ENCODE measurements around the gene ASAP3. TPM values are rescaled to one million over a fixed set of nuclear protein-coding genes. Genes with fewer than 3 reads are reported as not detected.

Gene ASAP3
- total and polyA plus RNA-seq, 12 donors: 22.4 to 122 (median 77.3) TPM

GRCh38 chr1:23528250-23528978, 44.4 kb upstream of the ASAP3 start:
- H3K4me3 ChIP-seq: no peak overlapping the region
- 5 to 17% (median 13%) methylated on average over 3 to 9 of the region's 9 CpGs for WGBS, 4 donors
- intact Hi-C loops (cut with DNase I): loop anchor here in 1 of 2 donors (5.0 kb wide), 1 partner anchor 36 kb away; no protein-coding TSS in a partner anchor
- no peaks in the 10 kb centered on the region for H3K36me3 ChIP-seq (replicated peaks in 1 of 2)
- H3K4me1 ChIP-seq (replicated peaks in 1 of 2): peaks cover 23 to 45% of the 10 kb centered on the region in 2 donors
- peak in 1 of 2 donors; percentile 11 for TF ChIP-seq POLR2A (IDR thresholded peaks at IDR 0.05)
- peak in 1 of 6 experiments; percentile 22 for TF ChIP-seq CTCF (IDR thresholded peaks at IDR 0.05)
- no peaks in the 10 kb centered on the region for H3K27me3 ChIP-seq
- DNase-seq: peak; percentile 91 to 96 (median 95)
- H3K27ac ChIP-seq: peak overlapping the region in 4 of 5 donors; percentile 3 to 63 (median 41)
- H3K9me3 ChIP-seq (replicated peaks in 1 of 3): no peaks in the 10 kb centered on the region

- Histone ChIP-seq H3K27ac (peak overlapping the region in 2 of 5 donors; percentile 1 to 40), H3K4me3 (no peak overlapping the region), H3K9me3 (replicated peaks in 1 of 3) (no peaks in the 10 kb centered on the region), H3K4me1 (replicated peaks in 1 of 2) (peaks cover 23 to 40% of the 10 kb centered on the region in 2 donors), H3K27me3 (no peaks in the 10 kb centered on the region), H3K36me3 (replicated peaks in 1 of 2) (no peaks in the 10 kb centered on the region)
- no peak for DNase-seq
- intact Hi-C loops (cut with DNase I): loop anchor here in 1 of 2 donors (5.0 kb wide), 1 partner anchor 36 kb away; no protein-coding TSS in a partner anchor
- no peak for TF ChIP-seq POLR2A (IDR thresholded peaks at IDR 0.05)
- TF ChIP-seq CTCF (IDR thresholded peaks at IDR 0.05): no peak
- WGBS, 4 donors: 48 to 58% (median 53%) methylated on average over 5 to 6 of the region's 6 CpGs
These were observed 43.9 kb upstream of the ASAP3 start for GRCh38 chr1:23527900-23528249.

GRCh38 chr1:23527366-23527765, 43.4 kb upstream of the ASAP3 start:
- Histone ChIP-seq H3K4me3 (no peak overlapping the region), H3K4me1 (replicated peaks in 1 of 2) (peaks cover 23 to 35% of the 10 kb centered on the region in 2 donors), H3K36me3 (replicated peaks in 1 of 2) (no peaks in the 10 kb centered on the region), H3K27me3 (no peaks in the 10 kb centered on the region), H3K9me3 (replicated peaks in 1 of 3) (no peaks in the 10 kb centered on the region), H3K27ac (no peak overlapping the region)
- no peak for DNase-seq
- TF ChIP-seq CTCF (IDR thresholded peaks at IDR 0.05): no peak
- TF ChIP-seq POLR2A (IDR thresholded peaks at IDR 0.05): no peak
- intact Hi-C loops (cut with DNase I): loop anchor here in 1 of 2 donors (5.0 kb wide), 1 partner anchor 35 kb away; no protein-coding TSS in a partner anchor
- WGBS, 4 donors: 73 to 94% (median 88%) methylated on average over 4 to 7 of the region's 7 CpGs

- H3K4me3 ChIP-seq: no peak overlapping the region
- intact Hi-C loops (cut with DNase I): loop anchor here in 1 of 2 donors (5.0 kb wide), 1 partner anchor 34 kb away; no protein-coding TSS in a partner anchor
- DNase-seq: no peak
- TF ChIP-seq POLR2A (IDR thresholded peaks at IDR 0.05): no peak
- TF ChIP-seq CTCF (IDR thresholded peaks at IDR 0.05): no peak
- no peak overlapping the region for H3K27ac ChIP-seq
- H3K27me3 ChIP-seq: no peaks in the 10 kb centered on the region
- H3K36me3 ChIP-seq (replicated peaks in 1 of 2): no peaks in the 10 kb centered on the region
- no peaks in the 10 kb centered on the region for H3K9me3 ChIP-seq (replicated peaks in 1 of 3)
- WGBS, 4 donors: 71 to 85% (median 80%) methylated on average over 8 of the region's 8 CpGs
- peaks cover 18 to 26% of the 10 kb centered on the region in 2 donors for H3K4me1 ChIP-seq (replicated peaks in 1 of 2)
These were observed 42.5 kb upstream of the ASAP3 start for GRCh38 chr1:23526329-23527041.

All from adrenal gland (tissue), 12 donors.